GM19328 (cell line): ENCODE measurements around the gene IGSF5.

Source experiments
- ATAC-seq: cut with Tn5 transposase; IDR thresholded peaks from one replicate; pipeline ENCODE4 v1.9.1; 2021; ENCODE audit warnings: mild to moderate bottlenecking, moderate library complexity; ENCODE audit not compliant: unreplicated experiment

Gene IGSF5

DNA sequence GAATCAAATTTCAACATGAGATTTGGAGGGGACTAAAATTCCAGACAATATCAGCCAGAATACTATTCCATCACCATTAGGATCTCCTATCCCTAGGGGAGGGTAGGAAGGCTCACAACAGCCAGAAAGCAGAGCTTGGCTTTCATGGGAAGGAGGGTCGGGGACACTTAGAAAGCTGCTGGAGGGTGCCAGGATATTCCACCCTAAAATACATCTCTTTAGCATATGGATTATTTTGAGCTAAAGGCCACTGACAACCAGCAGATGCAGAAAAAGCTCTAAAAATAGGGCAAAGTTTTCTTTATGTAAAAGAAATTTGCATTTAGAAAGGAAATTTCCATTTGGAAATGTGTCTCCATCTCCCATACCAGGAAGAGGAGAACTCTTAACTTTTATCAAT, 68.0 kb downstream of the IGSF5 start:
- ATAC-seq = no peak

DNA sequence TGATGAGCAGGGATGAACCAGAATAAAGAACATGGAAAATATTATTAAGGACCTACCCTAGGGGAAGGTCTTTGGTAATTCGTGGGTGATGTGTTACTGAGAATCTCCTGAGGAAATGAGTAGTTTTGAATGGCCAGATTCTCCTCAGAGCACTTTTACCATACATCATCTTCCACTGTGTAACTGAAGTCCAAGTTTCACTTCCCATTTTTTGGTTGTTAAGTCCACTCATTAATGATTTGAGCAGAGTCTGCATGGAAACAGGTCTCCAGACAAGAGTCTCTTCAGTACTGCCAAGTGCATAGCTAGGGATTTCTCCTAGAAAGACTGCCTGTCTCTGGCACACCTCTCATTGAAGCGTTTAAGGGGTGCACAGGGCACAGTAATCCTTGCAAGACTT, 73.6 kb downstream of the IGSF5 start:
- no peak for ATAC-seq

DNA sequence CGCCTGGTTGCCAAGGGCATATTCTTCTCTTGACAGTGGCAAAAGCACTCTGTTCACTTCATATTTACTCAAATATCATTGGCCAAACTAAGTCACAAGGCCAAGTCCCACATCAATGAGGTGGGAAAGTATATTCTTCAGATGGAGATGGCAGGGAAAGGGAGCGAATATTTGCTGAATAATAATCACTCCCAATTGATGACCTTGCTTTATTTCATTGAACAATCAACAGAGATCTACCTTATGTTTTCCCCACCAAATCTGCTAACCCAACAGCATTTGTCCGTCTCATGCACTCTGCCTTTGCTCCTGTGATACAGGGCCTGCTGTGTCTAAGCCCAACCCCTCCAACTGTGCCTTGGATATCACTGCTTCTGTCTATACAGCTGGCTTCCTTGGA, 77.1 kb downstream of the IGSF5 start:
- no peak for ATAC-seq

DNA sequence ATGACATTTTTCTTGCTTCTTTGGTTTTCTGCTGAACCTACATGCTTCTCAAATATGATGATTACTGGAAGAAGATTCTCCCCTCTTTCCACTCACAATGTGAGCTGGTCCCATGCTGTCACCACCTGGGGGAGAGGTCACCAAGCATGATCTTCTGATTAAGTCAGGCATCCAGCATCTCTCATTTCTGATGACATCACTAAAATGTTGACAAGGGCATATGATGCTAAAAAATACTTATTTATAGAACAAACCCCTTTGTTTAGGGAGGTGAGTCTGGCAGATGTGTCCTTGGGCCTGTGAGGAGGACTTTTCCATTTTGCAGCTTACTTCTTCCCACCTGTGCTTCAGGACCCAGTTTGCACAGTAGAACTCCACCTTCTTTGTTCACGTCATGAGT, 80.3 kb downstream of the IGSF5 start:
- no peak for ATAC-seq

DNA sequence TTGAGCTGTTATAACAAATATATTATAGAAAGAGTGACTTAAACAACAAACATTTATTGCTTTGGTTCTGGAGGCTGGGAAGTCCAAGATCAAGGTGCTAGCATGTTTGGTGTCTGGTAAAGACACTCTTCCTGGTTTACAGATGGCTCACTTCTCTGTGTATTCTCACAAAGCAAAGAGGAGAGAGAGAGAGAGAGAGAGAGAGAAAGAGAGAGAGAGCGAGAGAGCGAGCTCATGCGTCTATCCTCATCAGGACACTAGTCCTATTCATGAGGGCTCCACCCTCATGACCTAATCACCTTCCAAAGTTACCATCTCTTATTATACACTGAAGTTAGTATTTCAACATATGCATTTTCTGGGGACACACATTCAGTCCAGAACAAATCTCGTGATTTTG, 89.6 kb downstream of the IGSF5 start:
- ATAC-seq = no peak

DNA sequence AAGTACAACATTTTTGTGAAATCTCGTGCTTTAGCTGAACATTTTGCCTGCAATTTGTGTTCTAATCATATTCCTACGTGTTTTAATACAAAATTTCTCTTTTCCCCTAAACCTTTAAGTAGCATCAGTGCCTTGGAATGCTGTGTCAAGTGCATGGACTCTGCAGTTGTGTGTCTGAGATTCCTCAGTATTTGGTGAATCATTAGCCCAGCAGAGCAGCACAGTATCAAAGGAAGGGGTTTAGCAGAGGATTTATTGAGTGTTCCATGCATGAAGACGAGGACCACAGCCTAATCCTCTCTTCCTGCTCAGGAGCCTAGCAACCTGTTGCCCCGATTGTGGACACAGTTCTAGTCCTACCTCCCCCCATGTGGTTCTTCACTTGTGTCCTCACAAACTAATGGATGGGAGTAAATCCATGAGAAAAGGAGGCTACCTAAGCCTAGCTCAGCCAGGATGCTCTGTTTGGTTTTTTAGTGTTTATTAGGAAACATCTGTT, 92.9 kb downstream of the IGSF5 start:
- ATAC-seq = no peak

DNA sequence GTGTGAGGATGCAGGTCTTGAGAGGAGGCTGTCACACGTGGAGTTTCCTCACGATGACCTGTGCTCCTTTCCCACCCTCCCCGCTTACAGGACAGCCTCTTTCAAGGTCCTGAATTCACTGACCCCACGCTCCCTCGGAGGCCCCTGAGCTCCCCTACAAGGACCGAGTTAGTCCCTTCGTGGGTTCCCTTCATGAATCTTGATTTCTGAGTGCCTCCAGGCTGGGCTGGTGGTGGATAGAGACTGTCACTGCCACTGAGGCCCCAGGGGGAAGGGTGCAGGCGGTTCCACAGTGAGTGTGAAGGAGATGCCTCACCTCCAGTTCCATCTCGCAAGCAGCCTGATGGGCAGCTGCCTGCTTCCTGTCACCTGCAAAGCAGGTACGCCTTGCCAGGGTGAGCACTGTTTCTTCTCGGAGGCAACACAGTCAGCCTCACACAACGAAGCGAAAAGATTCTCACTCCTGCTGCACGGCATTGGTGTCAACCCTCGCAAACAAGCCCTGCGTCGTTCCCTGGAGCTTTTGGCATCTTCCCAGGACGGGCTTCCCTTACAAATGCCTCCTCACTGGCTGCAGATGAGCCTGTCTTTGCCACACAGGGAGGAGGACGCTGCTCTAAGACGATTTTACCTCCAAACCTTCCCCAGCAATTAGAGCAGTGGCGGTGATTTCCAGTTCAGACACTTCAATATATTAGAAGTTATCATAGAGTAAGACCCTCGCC, 95.6 kb downstream of the IGSF5 start:
- no peak for ATAC-seq

DNA sequence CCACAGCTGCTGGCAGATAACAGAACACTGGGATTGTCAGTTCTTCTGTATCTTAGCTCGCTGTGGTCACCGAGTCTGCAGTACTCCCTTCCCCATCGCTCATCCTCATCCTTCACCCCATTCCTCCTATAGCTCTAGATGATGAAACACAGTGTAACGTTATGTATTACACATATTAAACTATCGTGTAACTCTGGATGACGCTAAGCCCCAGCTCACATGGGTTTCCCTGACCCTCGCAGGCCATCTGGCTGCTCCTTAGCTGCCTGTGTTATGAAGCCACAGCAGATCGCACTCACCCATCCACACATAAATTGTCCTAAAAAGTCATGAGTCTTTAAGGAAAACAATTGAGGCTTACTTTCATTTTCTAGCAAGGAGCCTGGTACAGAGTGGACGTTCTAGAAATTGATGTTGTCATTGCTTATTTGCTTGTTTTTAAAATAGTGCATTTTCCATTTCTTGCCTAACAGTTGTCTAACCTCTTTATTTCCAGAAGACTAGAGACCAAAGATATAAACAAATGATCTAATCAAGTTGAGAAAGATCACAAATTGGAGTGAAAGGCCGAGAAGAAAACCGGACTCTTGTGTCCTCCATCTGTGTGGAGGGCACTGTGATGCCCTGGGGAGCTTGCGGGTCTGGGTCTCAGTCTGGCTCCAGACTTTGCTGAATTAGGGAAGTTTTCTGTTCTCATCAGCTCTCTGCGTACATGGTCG, 97.9 kb downstream of the IGSF5 start:
- no peak for ATAC-seq

DNA sequence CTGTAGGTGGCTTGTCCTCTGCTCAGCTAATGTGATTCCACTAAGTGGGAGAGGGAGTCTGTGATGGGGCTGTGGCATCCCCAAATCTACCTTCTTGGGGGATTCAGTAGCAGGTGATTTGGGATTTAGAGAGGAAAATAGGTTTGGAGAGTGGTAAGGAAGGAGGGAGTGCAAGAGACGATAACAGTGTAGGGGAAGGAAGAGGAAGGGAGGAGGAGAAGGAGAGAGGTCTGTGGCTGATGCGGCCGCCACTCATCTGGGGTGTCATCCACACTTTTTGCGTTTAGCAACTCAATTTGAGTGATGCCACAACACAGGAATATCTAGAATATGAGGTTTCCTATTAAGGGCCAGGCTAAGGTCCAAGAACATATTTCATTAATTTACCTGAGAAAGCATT, 98.5 kb downstream of the IGSF5 start:
- ATAC-seq = no peak

DNA sequence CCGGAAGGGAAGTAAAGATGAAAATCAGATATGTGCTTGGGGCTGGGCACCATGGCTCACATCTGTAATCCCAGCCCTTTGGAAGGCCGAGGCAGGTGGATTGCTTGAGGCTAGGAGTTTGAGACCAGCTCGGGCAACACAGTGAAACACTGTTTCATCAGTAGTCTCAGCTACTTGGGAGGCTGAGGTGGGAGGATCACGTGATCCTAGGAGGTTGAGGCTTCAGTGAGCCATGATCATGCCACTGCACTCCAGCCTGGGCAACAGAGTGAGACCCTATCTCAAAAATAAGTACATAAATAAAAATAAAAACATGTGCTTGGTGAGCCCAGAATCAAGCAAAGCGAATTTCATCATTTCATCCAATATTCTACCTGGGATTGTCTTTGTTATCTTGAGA, 98.9 kb downstream of the IGSF5 start:
- ATAC-seq = no peak

DNA sequence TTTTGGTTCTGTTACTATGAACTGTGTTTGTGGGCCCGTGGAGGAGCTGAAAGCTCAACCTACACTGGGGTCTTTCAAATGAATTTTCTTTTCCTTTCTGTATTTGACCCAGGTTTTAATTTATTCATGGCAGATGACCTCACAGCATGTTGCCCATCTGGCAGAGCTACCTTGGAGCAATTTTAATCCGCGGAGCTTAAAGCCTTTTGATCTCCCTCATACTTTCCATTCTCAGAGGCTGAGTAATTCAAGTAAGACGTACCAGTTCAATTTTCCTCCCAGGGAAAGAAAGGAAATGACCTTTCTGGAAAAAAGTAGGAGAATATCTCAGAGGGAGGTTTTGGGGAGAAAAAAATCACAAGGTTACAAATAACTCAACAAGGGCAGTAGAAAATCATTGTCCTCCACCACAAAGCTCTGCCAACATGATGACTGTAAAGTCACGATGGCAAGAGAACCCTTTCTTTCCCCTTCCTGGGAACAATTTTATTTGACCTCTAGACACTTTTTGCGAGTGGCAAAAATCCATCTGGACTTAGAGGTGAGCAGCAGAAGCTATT, 100.7 kb downstream of the IGSF5 start:
- ATAC-seq = no peak

DNA sequence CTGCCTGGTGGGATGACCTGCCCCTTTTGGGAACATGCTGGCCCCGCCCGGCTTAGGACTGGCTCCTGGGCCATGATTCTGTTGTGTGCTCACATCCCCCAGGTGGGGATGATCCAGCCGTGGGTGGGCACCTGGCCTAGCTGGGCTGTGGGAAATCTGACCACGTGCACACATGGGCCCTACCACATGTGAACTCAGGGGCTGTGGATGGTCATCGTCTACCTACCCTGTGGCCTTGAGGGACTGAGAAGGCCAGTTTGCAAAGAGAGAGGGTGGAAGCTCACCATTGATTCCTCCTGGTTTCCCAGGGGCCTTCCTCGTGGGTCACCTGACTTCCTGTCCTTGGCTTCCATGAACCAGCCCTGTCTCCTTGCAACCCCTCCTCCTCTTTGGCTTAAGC, 102.9 kb downstream of the IGSF5 start:
- no peak for ATAC-seq

DNA sequence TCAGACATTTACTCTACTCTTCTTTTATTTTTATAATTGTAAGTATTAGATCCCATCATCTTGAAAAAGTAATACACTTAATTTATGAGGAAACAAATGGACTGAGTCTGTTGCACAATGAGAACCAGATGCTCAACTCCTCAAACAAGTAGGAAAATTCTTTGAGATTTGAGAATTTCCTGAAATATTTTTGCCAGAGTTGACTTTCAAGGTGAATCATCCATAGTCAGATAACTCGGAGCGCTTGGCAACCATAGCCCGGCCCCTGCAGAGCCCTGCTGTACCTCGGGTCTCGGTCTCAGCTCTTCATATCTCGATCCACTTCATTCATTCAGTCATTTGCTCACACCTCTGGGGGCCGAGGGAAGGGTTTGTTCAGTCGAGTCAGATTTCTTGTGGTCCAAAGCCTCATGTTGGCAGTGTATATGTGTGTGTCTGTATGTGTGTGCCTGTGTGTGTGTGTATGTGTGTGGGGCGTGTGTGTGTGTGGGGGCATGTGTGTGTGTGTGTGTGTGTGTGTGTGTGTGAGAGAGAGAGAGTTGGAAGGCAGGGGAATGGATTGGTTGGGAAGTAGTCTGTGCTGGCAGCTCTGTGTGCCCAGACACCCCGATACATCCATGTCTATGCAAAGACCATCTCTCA, 104.2 kb downstream of the IGSF5 start:
- no peak for ATAC-seq

DNA sequence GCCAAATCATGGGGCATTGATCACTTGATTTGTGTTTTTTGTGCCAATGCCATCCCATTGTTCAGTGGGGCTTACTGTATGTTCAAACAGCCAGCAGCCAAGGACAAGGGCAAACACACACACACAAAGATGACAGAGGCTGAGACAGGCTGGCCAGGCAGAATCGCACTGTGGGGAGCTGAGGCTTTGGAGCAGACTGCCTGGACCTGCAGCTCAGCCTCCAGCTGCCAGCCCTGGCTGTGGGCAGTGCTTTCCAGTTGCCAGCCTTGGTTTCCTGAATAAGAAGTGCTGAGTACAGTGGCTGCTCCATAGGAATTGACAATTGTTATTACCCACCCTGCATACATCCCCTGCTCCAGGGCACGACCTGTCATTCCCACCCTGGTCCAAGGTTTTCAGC, 105.3 kb downstream of the IGSF5 start:
- ATAC-seq = no peak

DNA sequence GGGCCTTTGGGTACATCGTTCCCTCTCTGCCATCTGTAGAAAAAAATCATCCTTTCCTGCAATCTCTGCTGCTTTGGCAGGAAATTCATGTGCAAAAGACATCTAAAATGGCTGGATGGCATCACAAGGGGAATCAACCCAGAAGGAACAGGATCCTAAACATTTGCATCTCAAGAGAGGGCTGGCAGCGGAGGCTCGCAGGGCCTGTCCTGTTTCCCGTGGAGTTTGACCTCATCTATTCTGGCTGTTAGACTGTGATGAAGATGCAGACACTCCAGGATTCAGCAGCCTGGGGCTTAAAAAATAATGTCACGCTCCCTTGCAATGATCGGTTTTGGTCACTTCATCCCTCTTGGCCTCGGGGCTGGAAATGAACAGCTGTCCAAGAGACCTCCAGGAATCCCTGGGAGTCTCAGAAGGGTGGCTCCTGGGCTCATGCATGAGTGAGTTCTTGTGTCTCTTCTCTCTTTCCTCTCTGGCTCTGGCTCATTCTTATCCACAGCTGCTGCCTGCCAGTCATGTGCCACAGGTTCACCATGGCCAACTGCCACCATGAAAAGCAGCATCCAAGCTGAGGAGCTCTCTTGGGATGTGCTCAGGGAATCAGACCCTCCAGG, 106.1 kb downstream of the IGSF5 start:
- no peak for ATAC-seq
